ENCODE measurements around the gene PPFIA3.

GRCh38 chr19:49148784-49149651 is 29.7 kb downstream of the PPFIA3 start:
- TF ChIP-seq, protein P1, sequence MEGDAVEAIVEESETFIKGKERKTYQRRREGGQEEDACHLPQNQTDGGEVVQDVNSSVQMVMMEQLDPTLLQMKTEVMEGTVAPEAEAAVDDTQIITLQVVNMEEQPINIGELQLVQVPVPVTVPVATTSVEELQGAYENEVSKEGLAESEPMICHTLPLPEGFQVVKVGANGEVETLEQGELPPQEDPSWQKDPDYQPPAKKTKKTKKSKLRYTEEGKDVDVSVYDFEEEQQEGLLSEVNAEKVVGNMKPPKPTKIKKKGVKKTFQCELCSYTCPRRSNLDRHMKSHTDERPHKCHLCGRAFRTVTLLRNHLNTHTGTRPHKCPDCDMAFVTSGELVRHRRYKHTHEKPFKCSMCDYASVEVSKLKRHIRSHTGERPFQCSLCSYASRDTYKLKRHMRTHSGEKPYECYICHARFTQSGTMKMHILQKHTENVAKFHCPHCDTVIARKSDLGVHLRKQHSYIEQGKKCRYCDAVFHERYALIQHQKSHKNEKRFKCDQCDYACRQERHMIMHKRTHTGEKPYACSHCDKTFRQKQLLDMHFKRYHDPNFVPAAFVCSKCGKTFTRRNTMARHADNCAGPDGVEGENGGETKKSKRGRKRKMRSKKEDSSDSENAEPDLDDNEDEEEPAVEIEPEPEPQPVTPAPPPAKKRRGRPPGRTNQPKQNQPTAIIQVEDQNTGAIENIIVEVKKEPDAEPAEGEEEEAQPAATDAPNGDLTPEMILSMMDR (IDR thresholded peaks at IDR 0.05) = no peak
- TF ChIP-seq ATF6 (CRISPR knock-in tag; IDR thresholded peaks at IDR 0.05) (no peak), TEAD4 (CRISPR knock-in tag; IDR thresholded peaks at IDR 0.05) (no peak), ZMAT4 (CRISPR knock-in tag; IDR thresholded peaks at IDR 0.05) (no peak), HMGA2 (CRISPR knock-in tag; IDR thresholded peaks at IDR 0.05) (no peak), TCF7 (CRISPR knock-in tag; IDR thresholded peaks at IDR 0.05; ENCODE audit: low read depth) (no peak), KAT7 (CRISPR knock-in tag; IDR thresholded peaks at IDR 0.05; ENCODE audit: borderline replicate concordance) (no peak), CREM (CRISPR knock-in tag; IDR thresholded peaks at IDR 0.05) (no peak), FOXK1 (CRISPR knock-in tag; IDR thresholded peaks at IDR 0.05) (peak; percentile 31; the same call in 1 of the 2 replicates)
- TF ChIP-seq, protein P2, sequence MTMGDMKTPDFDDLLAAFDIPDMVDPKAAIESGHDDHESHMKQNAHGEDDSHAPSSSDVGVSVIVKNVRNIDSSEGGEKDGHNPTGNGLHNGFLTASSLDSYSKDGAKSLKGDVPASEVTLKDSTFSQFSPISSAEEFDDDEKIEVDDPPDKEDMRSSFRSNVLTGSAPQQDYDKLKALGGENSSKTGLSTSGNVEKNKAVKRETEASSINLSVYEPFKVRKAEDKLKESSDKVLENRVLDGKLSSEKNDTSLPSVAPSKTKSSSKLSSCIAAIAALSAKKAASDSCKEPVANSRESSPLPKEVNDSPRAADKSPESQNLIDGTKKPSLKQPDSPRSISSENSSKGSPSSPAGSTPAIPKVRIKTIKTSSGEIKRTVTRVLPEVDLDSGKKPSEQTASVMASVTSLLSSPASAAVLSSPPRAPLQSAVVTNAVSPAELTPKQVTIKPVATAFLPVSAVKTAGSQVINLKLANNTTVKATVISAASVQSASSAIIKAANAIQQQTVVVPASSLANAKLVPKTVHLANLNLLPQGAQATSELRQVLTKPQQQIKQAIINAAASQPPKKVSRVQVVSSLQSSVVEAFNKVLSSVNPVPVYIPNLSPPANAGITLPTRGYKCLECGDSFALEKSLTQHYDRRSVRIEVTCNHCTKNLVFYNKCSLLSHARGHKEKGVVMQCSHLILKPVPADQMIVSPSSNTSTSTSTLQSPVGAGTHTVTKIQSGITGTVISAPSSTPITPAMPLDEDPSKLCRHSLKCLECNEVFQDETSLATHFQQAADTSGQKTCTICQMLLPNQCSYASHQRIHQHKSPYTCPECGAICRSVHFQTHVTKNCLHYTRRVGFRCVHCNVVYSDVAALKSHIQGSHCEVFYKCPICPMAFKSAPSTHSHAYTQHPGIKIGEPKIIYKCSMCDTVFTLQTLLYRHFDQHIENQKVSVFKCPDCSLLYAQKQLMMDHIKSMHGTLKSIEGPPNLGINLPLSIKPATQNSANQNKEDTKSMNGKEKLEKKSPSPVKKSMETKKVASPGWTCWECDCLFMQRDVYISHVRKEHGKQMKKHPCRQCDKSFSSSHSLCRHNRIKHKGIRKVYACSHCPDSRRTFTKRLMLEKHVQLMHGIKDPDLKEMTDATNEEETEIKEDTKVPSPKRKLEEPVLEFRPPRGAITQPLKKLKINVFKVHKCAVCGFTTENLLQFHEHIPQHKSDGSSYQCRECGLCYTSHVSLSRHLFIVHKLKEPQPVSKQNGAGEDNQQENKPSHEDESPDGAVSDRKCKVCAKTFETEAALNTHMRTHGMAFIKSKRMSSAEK (CRISPR knock-in tag; IDR thresholded peaks at IDR 0.05; ENCODE audit: borderline replicate concordance) = no peak
